Caco-2 (cell line): ENCODE data around the gene CLRN3. TPM values are rescaled to one million over a fixed set of nuclear protein-coding genes. Genes with fewer than 3 reads are reported as not detected.

ENCODE experiments used
- BruUV-seq: library from RNA; stranded (reverse); fragments of 400-500 nt; replicated peaks from 2 replicates; lab custom pipeline; 2021; lab: Mats Ljungman, UMichigan
- CTCF ChIA-PET: fragments of 300-600 bp; sonication (Branson Sonifier 250); formaldehyde crosslinking; loops from one replicate; lab custom pipeline; 2022; ENCODE audit warnings: antibody characterized with exemption; lab: Charles Lee
- POLR2A ChIA-PET: fragments of 300-600 bp; sonication (Branson Sonifier 250); formaldehyde crosslinking; loops from one replicate; lab custom pipeline; 2022; ENCODE audit warnings: antibody characterized with exemption; lab: Charles Lee
- DNase-seq, 2 experiments: peaks; one replicate each; pipeline versions ENCODE4 v3.0.0 to v3.0.0-alpha.2; 2020 to 2022
- H3K27me3 ChIP-seq: replicated peaks from 2 replicates; pipeline ENCODE4 v1.6.0; 2011; ENCODE audit warnings: low read length; ENCODE audit not compliant: control insufficient read depth, insufficient read depth
- H3K36me3 ChIP-seq: 2 replicates; pipeline ENCODE4 v1.5.1; 2011; ENCODE audit warnings: low read length; ENCODE audit not compliant: control insufficient read depth, insufficient read depth
- H3K4me1 ChIP-seq: fragments of 250-450 bp; sonication (Bioruptor Pico); 2 replicates; pipeline ENCODE4 v1.5.1; 2020; ENCODE audit warnings: mild to moderate bottlenecking
- H3K4me3 ChIP-seq: 2 replicates; pipeline ENCODE4 v1.5.1; 2011; ENCODE audit warnings: low read depth, mild to moderate bottlenecking, control low read depth, low read length
- H3K9me3 ChIP-seq: fragments of 250-450 bp; sonication (Bioruptor Pico); 2 replicates; pipeline ENCODE4 v1.5.1; 2020; ENCODE audit warnings: mild to moderate bottlenecking, moderate library complexity
- H3K27ac Mint-ChIP-seq: one replicate; pipeline ENCODE4 v1.8.0; 2022; ENCODE audit warnings: mixed read lengths; ENCODE audit not compliant: unreplicated experiment
- H3K27me3 Mint-ChIP-seq: one replicate; pipeline ENCODE4 v1.8.0; 2022; ENCODE audit warnings: mixed read lengths; ENCODE audit not compliant: insufficient read depth, unreplicated experiment
- H3K36me3 Mint-ChIP-seq: one replicate; pipeline ENCODE4 v1.8.0; 2022; ENCODE audit warnings: mild to moderate bottlenecking, mixed read lengths; ENCODE audit not compliant: insufficient read depth, unreplicated experiment
- H3K4me1 Mint-ChIP-seq: one replicate; pipeline ENCODE4 v1.8.0; 2022; ENCODE audit warnings: low read depth, mixed read lengths; ENCODE audit not compliant: unreplicated experiment
- H3K4me3 Mint-ChIP-seq: one replicate; pipeline ENCODE4 v1.8.0; 2022; ENCODE audit warnings: mild to moderate bottlenecking, moderate library complexity, mixed read lengths; ENCODE audit not compliant: unreplicated experiment
- H3K9me3 Mint-ChIP-seq: one replicate; pipeline ENCODE4 v1.8.0; 2022; ENCODE audit warnings: mixed read lengths; ENCODE audit not compliant: unreplicated experiment
- intact Hi-C: fragments of 100-400 bp; cut with micrococcal nuclease; formaldehyde crosslinking; loops from one replicate; pipeline ENCODE4 v1.10.0; 2022; ENCODE audit not compliant: unreplicated experiment
- total RNA-seq: library from RNA; stranded (reverse); gene quantifications from 2 replicates; pipeline ENCODE4 v1.2.3, GENCODE V29; 2022
- TF ChIP-seq, protein P1 (sequence below), 2 experiments: fragments of 200-600 bp in 1 of 2; IDR thresholded peaks; 1 replicate in 1 of 2; 2 replicates in 1 of 2; pipeline versions ENCODE4 v1.5.1 to v1.8.0; 2011 to 2022; ENCODE audit warnings: antibody characterized with exemption in 1 of 2, control low read depth in 1 of 2, inconsistent platforms in 1 of 2, low read depth in 1 of 2, low read length in 1 of 2, mild to moderate bottlenecking in 1 of 2, moderate library complexity in 1 of 2; ENCODE audit not compliant: insufficient read depth in 1 of 2, severe bottlenecking in 1 of 2, unreplicated experiment in 1 of 2

The CLRN3 gene
- total RNA-seq, 1 experiment from 2014 or later = 1.1 TPM

DNA sequence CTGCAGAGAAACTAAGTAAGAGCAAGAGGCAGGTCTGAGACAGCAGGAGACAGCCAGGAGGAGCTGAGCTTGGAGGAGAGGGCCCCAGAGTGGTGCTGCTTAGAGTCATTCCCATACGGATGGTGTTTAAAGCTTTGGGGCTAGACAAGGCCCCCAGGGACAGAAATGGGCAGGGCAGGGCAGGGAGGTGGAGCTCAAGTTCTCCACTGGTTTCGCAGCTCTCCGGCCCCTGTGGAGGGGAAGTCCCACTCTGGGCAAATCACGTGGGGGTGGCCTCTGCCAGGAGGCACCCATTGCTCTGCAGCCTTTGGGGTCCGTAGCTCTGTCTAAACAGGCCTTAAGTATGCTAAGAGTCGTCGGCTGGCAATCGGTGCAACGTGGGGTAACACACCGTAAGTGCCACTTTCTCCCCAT, 13.1 kb upstream of the CLRN3 start:
- H3K4me1 Mint-ChIP-seq = peaks cover 9% of the 10 kb centered on the region
- peaks cover 11% of the 10 kb centered on the region for H3K27me3 Mint-ChIP-seq
- no peak overlapping the region for H3K27ac Mint-ChIP-seq
- peaks cover 23% of the 10 kb centered on the region for H3K4me1 ChIP-seq
- no peaks in the 10 kb centered on the region for H3K36me3 ChIP-seq
- TF ChIP-seq, protein P1, sequence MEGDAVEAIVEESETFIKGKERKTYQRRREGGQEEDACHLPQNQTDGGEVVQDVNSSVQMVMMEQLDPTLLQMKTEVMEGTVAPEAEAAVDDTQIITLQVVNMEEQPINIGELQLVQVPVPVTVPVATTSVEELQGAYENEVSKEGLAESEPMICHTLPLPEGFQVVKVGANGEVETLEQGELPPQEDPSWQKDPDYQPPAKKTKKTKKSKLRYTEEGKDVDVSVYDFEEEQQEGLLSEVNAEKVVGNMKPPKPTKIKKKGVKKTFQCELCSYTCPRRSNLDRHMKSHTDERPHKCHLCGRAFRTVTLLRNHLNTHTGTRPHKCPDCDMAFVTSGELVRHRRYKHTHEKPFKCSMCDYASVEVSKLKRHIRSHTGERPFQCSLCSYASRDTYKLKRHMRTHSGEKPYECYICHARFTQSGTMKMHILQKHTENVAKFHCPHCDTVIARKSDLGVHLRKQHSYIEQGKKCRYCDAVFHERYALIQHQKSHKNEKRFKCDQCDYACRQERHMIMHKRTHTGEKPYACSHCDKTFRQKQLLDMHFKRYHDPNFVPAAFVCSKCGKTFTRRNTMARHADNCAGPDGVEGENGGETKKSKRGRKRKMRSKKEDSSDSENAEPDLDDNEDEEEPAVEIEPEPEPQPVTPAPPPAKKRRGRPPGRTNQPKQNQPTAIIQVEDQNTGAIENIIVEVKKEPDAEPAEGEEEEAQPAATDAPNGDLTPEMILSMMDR (IDR thresholded peaks at IDR 0.05; ENCODE audit: insufficient read depth in 1 of 2, low read depth in 1 of 2, low read length in 1 of 2, severe bottlenecking in 1 of 2, unreplicated experiment in 1 of 2) = no peak
- H3K9me3 Mint-ChIP-seq = no peaks in the 10 kb centered on the region
- intact Hi-C loops = loop anchor here (1.0 kb wide), 3 partner anchors 33 to 163 kb away; no protein-coding TSS in a partner anchor
- H3K9me3 ChIP-seq = no peaks in the 10 kb centered on the region; the same call in 1 of the 2 replicates
- no peak for DNase-seq
- ChIA-PET POLR2A (no interaction called here), CTCF (interaction anchor here (0.7 to 2.0 kb wide), 3 partner anchors 103 to 163 kb away, joined by 3 to 21 read pairs (median 3); no protein-coding TSS in a partner anchor)
- H3K4me3 Mint-ChIP-seq = peak overlapping the region; percentile 33
- H3K4me3 ChIP-seq = no peak overlapping the region
- H3K36me3 Mint-ChIP-seq = peaks cover 5% of the 10 kb centered on the region
- no peaks in the 10 kb centered on the region for H3K27me3 ChIP-seq
- no TSS peak for BruUV-seq

DNA sequence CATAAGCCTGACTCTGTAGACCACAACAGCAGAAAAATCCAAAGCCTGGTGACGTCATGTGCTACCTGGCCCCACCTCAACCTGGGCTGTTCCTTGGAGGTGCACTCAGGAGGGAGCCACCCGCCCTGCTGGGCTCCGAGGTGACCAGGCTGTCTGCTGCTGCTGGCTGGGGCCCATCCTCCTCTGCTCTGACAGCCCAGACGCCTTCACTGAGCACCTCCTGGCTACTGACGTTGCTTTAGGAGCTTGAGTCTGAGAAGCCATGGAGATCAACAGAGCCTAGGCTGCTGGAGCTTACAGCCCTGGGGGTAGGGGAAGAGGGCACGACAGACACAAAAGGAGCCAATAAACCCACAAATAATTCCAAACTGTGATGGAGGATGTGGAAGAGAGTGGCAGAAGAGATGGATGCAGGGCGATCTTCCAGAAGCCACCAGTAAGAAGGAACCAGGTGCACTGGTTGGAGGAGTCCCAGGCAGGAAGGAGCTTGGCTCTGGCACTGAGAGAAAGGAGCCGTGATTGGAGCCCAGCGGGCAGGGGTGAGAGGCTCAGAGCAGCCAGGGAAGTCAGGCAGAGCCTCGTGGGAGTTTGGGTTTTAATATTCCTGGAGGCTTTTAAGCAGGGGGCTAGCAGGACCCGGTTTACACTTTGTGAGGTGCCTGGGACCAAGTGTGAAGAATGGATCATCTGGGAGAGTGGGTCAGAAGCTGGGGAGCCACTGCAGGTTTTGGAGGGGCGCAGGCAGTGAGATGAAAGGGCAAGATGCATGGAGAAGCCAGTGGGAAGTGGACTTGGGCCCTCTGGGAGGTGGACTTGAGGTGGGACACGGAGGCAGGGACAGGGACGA, 12.5 kb upstream of the CLRN3 start:
- peak overlapping the region; percentile 33 for H3K4me3 Mint-ChIP-seq
- intact Hi-C loops = no loop called here
- H3K36me3 Mint-ChIP-seq = peaks cover 5% of the 10 kb centered on the region
- TF ChIP-seq, protein P1 (IDR thresholded peaks at IDR 0.05; ENCODE audit: insufficient read depth in 1 of 2, low read depth in 1 of 2, low read length in 1 of 2, severe bottlenecking in 1 of 2, unreplicated experiment in 1 of 2) = no peak
- Histone ChIP-seq H3K9me3 (no peaks in the 10 kb centered on the region; the same call in 1 of the 2 replicates), H3K36me3 (no peaks in the 10 kb centered on the region), H3K4me1 (peaks cover 23% of the 10 kb centered on the region), H3K27me3 (no peaks in the 10 kb centered on the region), H3K4me3 (no peak overlapping the region)
- H3K4me1 Mint-ChIP-seq = peaks cover 9% of the 10 kb centered on the region
- H3K9me3 Mint-ChIP-seq = no peaks in the 10 kb centered on the region
- POLR2A ChIA-PET = no interaction called here
- no peak overlapping the region for H3K27ac Mint-ChIP-seq
- BruUV-seq = no TSS peak
- DNase-seq = no peak
- peaks cover 11% of the 10 kb centered on the region for H3K27me3 Mint-ChIP-seq
- CTCF ChIA-PET = interaction anchor here (0.7 to 2.0 kb wide), 3 partner anchors 104 to 164 kb away, joined by 3 to 21 read pairs (median 3); no protein-coding TSS in a partner anchor

DNA sequence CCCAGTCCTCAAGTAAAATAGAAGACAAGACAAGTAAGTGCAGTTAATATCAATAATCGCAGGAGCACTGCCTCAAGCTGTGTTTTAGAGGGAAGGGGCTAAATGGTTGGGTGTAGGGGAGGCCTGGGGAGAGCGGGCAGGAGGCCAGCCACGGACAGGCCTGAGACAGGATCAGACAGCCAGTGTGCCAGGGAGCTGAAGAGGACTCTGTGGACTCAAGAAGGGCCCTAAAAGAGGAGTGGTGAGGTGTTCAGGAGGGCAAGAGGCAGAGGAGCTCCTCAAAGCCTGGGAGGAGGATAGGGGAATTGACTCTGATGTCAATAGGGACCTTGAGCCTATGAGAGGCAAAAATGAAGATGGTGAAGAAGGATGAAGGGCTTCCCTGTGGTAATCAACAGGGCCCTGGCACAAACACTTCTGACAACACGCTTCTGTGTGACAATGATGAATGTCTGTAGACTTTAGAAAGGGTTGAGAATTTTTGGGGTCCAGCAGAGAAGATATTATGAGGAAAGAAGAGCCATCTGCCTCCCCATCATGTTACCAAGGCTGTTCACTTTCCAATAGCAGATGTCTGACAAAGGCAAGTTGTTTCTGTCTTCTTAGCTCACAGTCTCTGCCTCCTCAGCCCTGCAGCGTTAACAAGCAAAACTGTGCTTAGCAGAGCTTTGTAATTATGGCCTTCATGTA, 11.7 kb upstream of the CLRN3 start:
- peaks cover 23% of the 10 kb centered on the region for H3K4me1 ChIP-seq
- Mint-ChIP-seq H3K27me3 (peaks cover 11% of the 10 kb centered on the region), H3K9me3 (no peaks in the 10 kb centered on the region), H3K4me3 (no peak overlapping the region), H3K36me3 (peaks cover 5% of the 10 kb centered on the region), H3K27ac (no peak overlapping the region), H3K4me1 (peaks cover 9% of the 10 kb centered on the region)
- H3K4me3 ChIP-seq = no peak overlapping the region
- no peaks in the 10 kb centered on the region; the same call in 1 of the 2 replicates for H3K9me3 ChIP-seq
- H3K36me3 ChIP-seq = no peaks in the 10 kb centered on the region
- DNase-seq = no peak
- ChIA-PET POLR2A (no interaction called here), CTCF (no interaction called here)
- intact Hi-C loops = no loop called here
- no peaks in the 10 kb centered on the region for H3K27me3 ChIP-seq
- no TSS peak for BruUV-seq
- TF ChIP-seq, protein P1 (IDR thresholded peaks at IDR 0.05; ENCODE audit: insufficient read depth in 1 of 2, low read depth in 1 of 2, low read length in 1 of 2, severe bottlenecking in 1 of 2, unreplicated experiment in 1 of 2) = no peak
